Measurements from ENCODE around the gene PNRC1.
"Not testable (repeated sequence)": the region's sequence is repeated elsewhere in the genome, so short reads cannot be mapped to it uniquely, and the experiment has no call there.

Gene PNRC1

DNA sequence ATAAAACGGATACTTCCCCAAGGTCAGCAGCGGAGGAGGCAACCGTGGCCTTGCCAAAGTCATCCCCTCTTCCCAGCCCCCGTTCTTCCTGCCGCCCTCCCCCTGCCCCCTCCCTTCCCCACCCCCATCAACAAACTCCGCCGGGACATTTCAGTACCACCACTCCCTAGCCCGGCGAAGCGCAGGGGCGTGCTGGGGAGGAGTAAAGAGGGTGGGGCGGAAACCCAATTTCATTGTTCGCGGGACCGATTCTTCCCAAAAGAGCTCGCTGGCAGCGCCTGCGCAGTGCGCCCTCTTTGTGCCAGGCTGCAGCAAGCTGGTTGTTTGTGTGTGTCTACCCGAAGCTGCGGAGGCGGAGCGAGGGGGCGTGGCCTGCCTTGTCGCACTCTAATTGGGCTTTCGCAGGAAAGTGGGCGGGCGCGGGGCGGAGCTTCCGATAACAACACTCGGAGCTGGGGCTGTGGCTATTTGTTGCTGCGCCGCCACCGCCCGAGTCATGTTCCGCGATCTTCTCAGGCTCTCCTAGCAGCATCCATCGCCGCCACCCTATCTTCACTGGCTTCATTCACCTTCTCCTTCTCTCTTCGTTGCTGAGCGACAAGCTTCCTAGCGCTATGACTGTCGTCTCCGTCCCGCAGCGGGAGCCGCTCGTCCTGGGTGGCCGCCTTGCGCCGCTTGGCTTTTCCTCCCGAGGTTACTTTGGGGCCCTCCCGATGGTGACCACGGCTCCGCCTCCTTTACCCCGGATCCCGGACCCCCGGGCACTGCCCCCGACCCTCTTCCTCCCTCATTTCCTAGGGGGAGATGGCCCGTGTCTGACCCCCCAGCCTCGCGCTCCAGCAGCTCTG lies at the start of gene PNRC1:
PNRC1 (plus strand) TSS at position 471 of the 848 bp plus-strand sequence; CDS start at position 615, 144 bp downstream.
- peak; percentile 100 for DNase-seq

GRCh38 chr6:89032599-89032998 lies 48.0 kb upstream of the PNRC1 start:
- DNase-seq: no peak

GRCh38 chr6:89033461-89033860 lies 47.1 kb upstream of the PNRC1 start:
- DNase-seq: no peak

GRCh38 chr6:89034116-89034515 lies 46.4 kb upstream of the PNRC1 start:
- DNase-seq: not testable (repeated sequence)

- DNase-seq: peak; percentile 67
Observed at GRCh38 chr6:89034586-89035251, 45.8 kb upstream of the PNRC1 start.

GRCh38 chr6:89035252-89036101 lies 45.1 kb upstream of the PNRC1 start:
- peak; percentile 51 for DNase-seq

- DNase-seq: no peak
Observed at GRCh38 chr6:89037141-89037900, 43.2 kb upstream of the PNRC1 start.

GRCh38 chr6:89037901-89038293 lies 42.7 kb upstream of the PNRC1 start:
- DNase-seq: not testable (repeated sequence)

DNA sequence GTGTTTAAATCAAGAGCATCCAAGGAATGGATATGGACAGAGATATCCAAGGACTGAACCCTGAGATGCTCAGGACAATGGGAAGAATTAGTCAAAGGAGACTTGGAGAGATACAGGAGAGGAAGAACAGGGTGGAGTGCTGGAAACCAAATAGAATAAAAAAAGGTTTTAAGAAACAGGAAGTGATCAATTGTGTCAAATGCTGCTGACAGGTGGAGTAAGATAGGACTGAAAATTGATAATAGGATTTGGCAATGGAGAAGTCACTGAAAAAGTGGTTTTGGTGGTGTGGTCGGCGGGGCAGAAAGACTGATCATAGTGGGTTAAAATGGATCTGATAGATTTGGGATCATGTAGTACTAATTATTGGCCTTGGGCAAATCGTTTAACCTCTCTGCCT lies 37.9 kb upstream of the PNRC1 start:
- no peak for DNase-seq

- DNase-seq: no peak
Observed at GRCh38 chr6:89044328-89045010, 36.1 kb upstream of the PNRC1 start.

DNA sequence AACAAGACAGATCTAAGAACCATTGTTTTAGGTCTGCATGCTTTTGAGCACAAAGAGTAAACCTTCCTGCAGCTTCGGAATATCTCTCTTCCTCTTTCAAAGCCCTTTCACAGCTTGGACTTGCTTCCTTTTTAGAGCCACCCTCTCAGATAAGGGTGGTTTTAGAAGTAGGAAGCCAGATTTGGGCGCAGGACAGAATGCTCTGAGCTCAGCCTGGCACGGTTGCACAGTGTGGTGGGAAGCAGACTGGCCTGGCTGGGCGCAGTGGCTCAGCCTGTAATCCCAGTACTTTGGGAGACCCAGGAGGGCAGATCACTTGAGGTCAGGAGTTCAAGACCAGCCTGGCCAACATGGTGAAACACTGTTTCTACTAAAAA lies 35.6 kb upstream of the PNRC1 start:
- DNase-seq: peak; percentile 16

- no peak for DNase-seq
Observed at GRCh38 chr6:89045576-89045975, 35.0 kb upstream of the PNRC1 start.

GRCh38 chr6:89047473-89047872 lies 33.1 kb upstream of the PNRC1 start:
- no peak for DNase-seq

- no peak for DNase-seq
Observed at GRCh38 chr6:89048288-89048923, 32.1 kb upstream of the PNRC1 start.

- no peak for DNase-seq
Observed at GRCh38 chr6:89048985-89049384, 31.6 kb upstream of the PNRC1 start.

- DNase-seq: no peak
Observed at GRCh38 chr6:89050155-89050554, 30.4 kb upstream of the PNRC1 start.

GRCh38 chr6:89050697-89051096 lies 29.9 kb upstream of the PNRC1 start:
- no peak for DNase-seq

- DNase-seq: no peak
Observed at GRCh38 chr6:89051676-89052075, 28.9 kb upstream of the PNRC1 start.

DNA sequence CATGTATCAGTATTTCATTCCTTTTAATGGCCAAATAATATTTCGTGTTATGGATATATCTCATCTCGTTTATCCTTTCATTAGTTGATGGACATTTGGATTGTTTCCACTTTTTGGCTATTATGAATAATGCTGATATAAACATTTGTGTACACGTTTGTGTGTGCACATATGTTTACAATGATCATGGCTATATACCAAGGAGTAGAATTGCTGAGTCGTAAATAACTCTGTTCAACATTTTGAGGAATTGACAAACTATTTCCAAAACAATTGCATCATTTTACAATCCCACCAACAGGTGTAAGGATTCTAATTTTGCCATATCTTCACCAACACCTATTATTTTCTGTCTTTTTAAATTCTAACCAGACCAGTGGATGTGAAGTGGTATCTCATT lies 26.3 kb upstream of the PNRC1 start:
- no peak for DNase-seq

- DNase-seq: no peak
Observed at GRCh38 chr6:89057759-89058158, 22.8 kb upstream of the PNRC1 start.

DNA sequence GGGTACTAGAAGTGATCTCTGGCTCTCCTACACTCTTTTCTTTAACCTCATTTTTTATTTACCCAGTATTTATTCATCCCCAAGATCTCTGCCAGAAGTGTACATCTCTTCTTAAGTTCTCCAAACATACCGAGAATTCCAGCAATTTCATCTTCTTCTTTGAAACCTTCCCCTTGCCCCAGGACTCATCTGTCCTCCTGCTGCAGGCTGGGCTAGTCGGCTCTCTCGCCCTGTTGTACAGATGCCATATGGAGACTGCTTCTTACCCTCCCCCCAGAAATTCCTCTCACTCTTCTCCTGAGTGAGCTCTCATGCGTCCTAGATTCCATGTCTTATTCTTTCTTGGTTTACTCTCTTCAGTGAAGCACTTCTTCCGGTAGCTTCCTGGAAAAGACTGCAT lies 21.9 kb upstream of the PNRC1 start:
- no peak for DNase-seq

GRCh38 chr6:89059227-89059626 lies 21.3 kb upstream of the PNRC1 start:
- DNase-seq: no peak

Data from CD4-positive, alpha-beta T cell treated with Interferon gamma for 1 hour (primary cell).